Activated CD4-positive, CD25-positive, alpha-beta regulatory T cell treated with anti-CD3 and anti-CD28 coated beads, Interleukin-2, amount 50 U/mL, for 72 hours (primary cell): ENCODE measurements around the gene SCAPER.

ENCODE experiments used
- DNase-seq: peaks from one replicate; pipeline ENCODE4 v3.0.0; 2021

The SCAPER gene

GRCh38 chr15:76390571-76390970 lies 514.6 kb downstream of the SCAPER start:
- DNase-seq, result no peak

GRCh38 chr15:76386926-76387325 lies 518.2 kb downstream of the SCAPER start:
- no peak for DNase-seq

- no peak for DNase-seq
These were observed 519.0 kb downstream of the SCAPER start for GRCh38 chr15:76386178-76386577.

GRCh38 chr15:76384409-76384808 lies 520.7 kb downstream of the SCAPER start:
- DNase-seq, result no peak

- no peak for DNase-seq
These were observed 522.0 kb downstream of the SCAPER start for GRCh38 chr15:76382987-76383728.

GRCh38 chr15:76381366-76381765 lies 523.8 kb downstream of the SCAPER start:
- no peak for DNase-seq

- DNase-seq, result no peak
These were observed 524.9 kb downstream of the SCAPER start for GRCh38 chr15:76380249-76380648.

GRCh38 chr15:76378691-76379090 lies 526.4 kb downstream of the SCAPER start:
- DNase-seq, result no peak

- no peak for DNase-seq
These were observed 527.4 kb downstream of the SCAPER start for GRCh38 chr15:76377751-76378150.

- DNase-seq, result no peak
These were observed 527.9 kb downstream of the SCAPER start for GRCh38 chr15:76377217-76377616.

- DNase-seq, result no peak
These were observed 528.3 kb downstream of the SCAPER start for GRCh38 chr15:76376816-76377215.

GRCh38 chr15:76376029-76376428 lies 529.1 kb downstream of the SCAPER start:
- DNase-seq, result no peak

GRCh38 chr15:76368122-76368621 lies 537.0 kb downstream of the SCAPER start:
- DNase-seq, result no peak

- no peak for DNase-seq
These were observed 538.4 kb downstream of the SCAPER start for GRCh38 chr15:76366714-76367113.

GRCh38 chr15:76363251-76363650 lies 541.9 kb downstream of the SCAPER start:
- DNase-seq, result no peak

- DNase-seq, result no peak
These were observed 544.7 kb downstream of the SCAPER start for GRCh38 chr15:76360416-76360815.

- DNase-seq, result no peak
These were observed 546.0 kb downstream of the SCAPER start for GRCh38 chr15:76359152-76359551.

GRCh38 chr15:76358453-76358852 lies 546.7 kb downstream of the SCAPER start:
- DNase-seq, result no peak

GRCh38 chr15:76354823-76355440 lies 550.2 kb downstream of the SCAPER start:
- no peak for DNase-seq

- DNase-seq, result no peak
These were observed 551.2 kb downstream of the SCAPER start for GRCh38 chr15:76353903-76354302.

- DNase-seq, result no peak
These were observed 552.0 kb downstream of the SCAPER start for GRCh38 chr15:76353023-76353577.

- DNase-seq, result no peak
These were observed 555.7 kb downstream of the SCAPER start for GRCh38 chr15:76349301-76350070.

GRCh38 chr15:76347482-76348055 lies 557.6 kb downstream of the SCAPER start:
- no peak for DNase-seq
